ENCODE results near the gene GDF15. TPM values are rescaled to one million over a fixed set of nuclear protein-coding genes. Genes with fewer than 3 reads are reported as not detected.

Gene GDF15
- total and polyA plus RNA-seq, 4 donors: 0.42 to 11.6 (median 7.2) TPM

GRCh38 chr19:18423258-18424020 is 37.5 kb downstream of the GDF15 start:
- no peak for DNase-seq (ENCODE audit: low spot score)
- H3K9ac ChIP-seq (ENCODE audit: low read depth in 1 of 2, low read length in 2 of 2): no peak overlapping the region

More at GRCh38 chr19:18423258-18424020, 37.5 kb downstream of the GDF15 start:
- TF ChIP-seq YY1 (IDR thresholded peaks at IDR 0.05): no peak
- no peak for TF ChIP-seq FOXA1 (IDR thresholded peaks at IDR 0.05)
- TF ChIP-seq ZBTB33 (IDR thresholded peaks at IDR 0.05): no peak
- no peak for TF ChIP-seq SP1 (IDR thresholded peaks at IDR 0.05)
- no peak for TF ChIP-seq FOXA2 (IDR thresholded peaks at IDR 0.05)
- TF ChIP-seq HNF4A (conservative IDR thresholded peaks at IDR 0.05): no peak
- no peak for TF ChIP-seq GABPA (IDR thresholded peaks at IDR 0.05 in 1 of 2, conservative IDR thresholded peaks at IDR 0.05 in 1 of 2)
- TF ChIP-seq EGR1 (IDR thresholded peaks at IDR 0.05; ENCODE audit: low read depth in 2 of 2): no peak
- TF ChIP-seq RXRA (IDR thresholded peaks at IDR 0.05): no peak
- no peak for TF ChIP-seq TAF1 (conservative IDR thresholded peaks at IDR 0.05)
- no peak for TF ChIP-seq HNF4G (IDR thresholded peaks at IDR 0.05)
- no peak for TF ChIP-seq ATF3 (IDR thresholded peaks at IDR 0.05)
- TF ChIP-seq CTCF (IDR thresholded peaks at IDR 0.05; ENCODE audit: low read depth, low read length, missing input control): no peak
- TF ChIP-seq JUND (IDR thresholded peaks at IDR 0.05): no peak
- TF ChIP-seq MAX (IDR thresholded peaks at IDR 0.05): no peak
- TF ChIP-seq RAD21 (IDR thresholded peaks at IDR 0.05): no peak
- no peak for TF ChIP-seq NR2F2 (IDR thresholded peaks at IDR 0.05)
- 90% methylated on average over 21 of the region's 21 CpGs for WGBS
- Histone ChIP-seq H3K27ac (ENCODE audit: low read depth in 1 of 2, low read length in 2 of 2) (no peak overlapping the region), H3K36me3 (ENCODE audit: control insufficient read depth in 4 of 4, insufficient read depth in 3 of 4, low read depth in 1 of 4, low read length in 3 of 4) (no peaks in the 10 kb centered on the region), H3K4me1 (ENCODE audit: control insufficient read depth in 4 of 4, insufficient read depth in 4 of 4, low read length in 3 of 4) (peaks cover 0 to 16% (median 7%) of the 10 kb centered on the region in 4 donors), H3K27me3 (ENCODE audit: control insufficient read depth in 4 of 4, insufficient read depth in 4 of 4, low read length in 3 of 4) (no peaks in the 10 kb centered on the region), H3K9me3 (ENCODE audit: control insufficient read depth in 4 of 4, low read length in 3 of 4) (no peaks in the 10 kb centered on the region), H3K4me3 (ENCODE audit: low read depth in 1 of 3, low read length in 3 of 3) (no peak overlapping the region)
